MG63 (cell line): ENCODE measurements around the gene BMPR2. TPM values are rescaled to one million over a fixed set of nuclear protein-coding genes. Genes with fewer than 3 reads are reported as not detected.

ENCODE experiments used
- DNase-seq: peaks from one replicate; pipeline ENCODE4 v3.0.0-alpha.2; 2020
- H3K27me3 ChIP-seq: fragments of 250-450 bp; sonication (Bioruptor Pico); 2 replicates; pipeline ENCODE4 v1.5.1; 2020; ENCODE audit warnings: mild to moderate bottlenecking, moderate library complexity
- H3K36me3 ChIP-seq: fragments of 250-450 bp; sonication (Bioruptor Pico); 2 replicates; pipeline ENCODE4 v1.5.1; 2020; ENCODE audit warnings: mild to moderate bottlenecking, moderate library complexity
- H3K4me3 ChIP-seq: fragments of 250-450 bp; sonication (Bioruptor Pico); 2 replicates; pipeline ENCODE4 v1.5.1; 2020; ENCODE audit warnings: mild to moderate bottlenecking, moderate library complexity
- H3K9me3 ChIP-seq: fragments of 250-450 bp; sonication (Bioruptor Pico); 2 replicates; pipeline ENCODE4 v1.5.1; 2020; ENCODE audit warnings: mild to moderate bottlenecking, moderate library complexity
- total RNA-seq: library from RNA; depleted of rRNA; stranded (reverse); fragments of >200 nt; shearing (Covaris generic); gene quantifications from 2 replicates; pipeline ENCODE4 v1.2.3, GENCODE V29; 2014; ENCODE audit warnings: low replicate concordance; rRNA removed

BMPR2 gene
- total RNA-seq, 1 experiment from 2014 or later = 9.4 TPM

- DNase-seq = no peak
Measured at GRCh38 chr2:202592566-202592965, 216.4 kb downstream of the BMPR2 start.

GRCh38 chr2:202599105-202599504, 223.0 kb downstream of the BMPR2 start:
- Histone ChIP-seq H3K9me3 (no peaks in the 10 kb centered on the region), H3K4me3 (no peak overlapping the region), H3K27me3 (no peaks in the 10 kb centered on the region), H3K36me3 (no peaks in the 10 kb centered on the region)
- DNase-seq = no peak

More at GRCh38 chr2:202592566-202592965, 216.4 kb downstream of the BMPR2 start:
- Histone ChIP-seq H3K27me3 (no peaks in the 10 kb centered on the region), H3K9me3 (no peaks in the 10 kb centered on the region), H3K36me3 (no peaks in the 10 kb centered on the region), H3K4me3 (no peak overlapping the region)

- no peak for DNase-seq
- Histone ChIP-seq H3K9me3 (no peaks in the 10 kb centered on the region), H3K4me3 (no peak overlapping the region), H3K36me3 (no peaks in the 10 kb centered on the region), H3K27me3 (no peaks in the 10 kb centered on the region)
Measured at GRCh38 chr2:202599911-202600310, 223.8 kb downstream of the BMPR2 start.

GRCh38 chr2:202604699-202605098, 228.6 kb downstream of the BMPR2 start:
- Histone ChIP-seq H3K36me3 (no peaks in the 10 kb centered on the region), H3K27me3 (no peaks in the 10 kb centered on the region), H3K9me3 (no peaks in the 10 kb centered on the region), H3K4me3 (no peak overlapping the region)
- no peak for DNase-seq

- no peaks in the 10 kb centered on the region for H3K27me3 ChIP-seq
- H3K4me3 ChIP-seq = no peak overlapping the region
- H3K36me3 ChIP-seq = no peaks in the 10 kb centered on the region
- DNase-seq = no peak
- no peaks in the 10 kb centered on the region for H3K9me3 ChIP-seq
Measured at GRCh38 chr2:202605174-202605573, 229.0 kb downstream of the BMPR2 start.

GRCh38 chr2:202608142-202608852, 232.2 kb downstream of the BMPR2 start:
- Histone ChIP-seq H3K27me3 (no peaks in the 10 kb centered on the region), H3K4me3 (no peak overlapping the region), H3K9me3 (no peaks in the 10 kb centered on the region), H3K36me3 (no peaks in the 10 kb centered on the region)
- DNase-seq = no peak

GRCh38 chr2:202609381-202610145, 233.4 kb downstream of the BMPR2 start:
- no peaks in the 10 kb centered on the region for H3K9me3 ChIP-seq
- H3K27me3 ChIP-seq = no peaks in the 10 kb centered on the region
- no peaks in the 10 kb centered on the region for H3K36me3 ChIP-seq
- no peak for DNase-seq
- no peak overlapping the region for H3K4me3 ChIP-seq

- no peaks in the 10 kb centered on the region for H3K36me3 ChIP-seq
- no peak overlapping the region for H3K4me3 ChIP-seq
- DNase-seq = no peak
- no peaks in the 10 kb centered on the region for H3K27me3 ChIP-seq
- H3K9me3 ChIP-seq = no peaks in the 10 kb centered on the region
Measured at GRCh38 chr2:202610380-202610779, 234.3 kb downstream of the BMPR2 start.

- no peaks in the 10 kb centered on the region for H3K27me3 ChIP-seq
- no peaks in the 10 kb centered on the region for H3K36me3 ChIP-seq
- H3K4me3 ChIP-seq = no peak overlapping the region
- H3K9me3 ChIP-seq = no peaks in the 10 kb centered on the region
- no peak for DNase-seq
Measured at GRCh38 chr2:202612145-202612544, 236.0 kb downstream of the BMPR2 start.

- Histone ChIP-seq H3K9me3 (no peaks in the 10 kb centered on the region), H3K27me3 (no peaks in the 10 kb centered on the region), H3K4me3 (no peak overlapping the region), H3K36me3 (no peaks in the 10 kb centered on the region)
- DNase-seq = no peak
Measured at GRCh38 chr2:202613479-202613878, 237.4 kb downstream of the BMPR2 start.

Other genes starting within 250 kb of the BMPR2 start
- 210 and 404 TPM in 2 replicates for gene SUMO1, start 137.7 kb upstream of the BMPR2 start, total RNA-seq
- 78.4 and 143 TPM in 2 replicates for gene NOP58, start 110.6 kb upstream of the BMPR2 start, total RNA-seq